Lower leg skin (tissue), 4 donors: Measurements from ENCODE around the gene EIF3L. TPM values are rescaled to one million over a fixed set of nuclear protein-coding genes. Genes with fewer than 3 reads are reported as not detected.

Source experiments
- DNase-seq, 2 donors: peaks; one replicate each; pipeline ENCODE4 v3.0.0-alpha.2; 2019; ENCODE audit warnings: low spot score in 2 of 2
- H3K4me3 ChIP-seq: fragments of 200-600 bp; sonication (generic); 2 replicates; pipeline ENCODE4 v1.5.1; 2017; ENCODE audit warnings: mild to moderate bottlenecking, low read depth; ENCODE audit not compliant: poor library complexity, severe bottlenecking
- CTCF ChIP-seq, 3 donors: fragments of 450-650 bp; IDR thresholded peaks; one replicate each; pipeline ENCODE4 v1.5.1; 2016; ENCODE audit warnings: antibody characterized with exemption in 3 of 3, mild to moderate bottlenecking in 3 of 3, moderate library complexity in 2 of 3
- POLR2A ChIP-seq, 2 donors: fragments of 450-650 bp; IDR thresholded peaks; one replicate each; pipeline ENCODE4 v1.6.1; 2016 to 2017; ENCODE audit warnings: antibody characterized with exemption in 2 of 2, mild to moderate bottlenecking in 1 of 2, moderate library complexity in 1 of 2
- WGBS, 2 donors: methylation state at CpG; one replicate each; pipeline ENCODE4 v1.1.5; 2018; 5-methylcytosine and 5-hydroxymethylcytosine counted together
- intact Hi-C: fragments of 100-400 bp; cut with DNase I; formaldehyde crosslinking; loops from one replicate; pipeline ENCODE4 v1.15.0; 2023; ENCODE audit warnings: low total_unique reads
- total RNA-seq, 4 donors: library from RNA; depleted of rRNA; stranded (reverse); fragments of >200 nt; gene quantifications; one replicate each; pipeline ENCODE4 v1.1.0, GENCODE V29; 2016

The EIF3L gene
- total RNA-seq, 4 donors from 2014 or later = 392 to 558 (median 489) TPM

GRCh38 chr22:37916311-37916710, 67.1 kb downstream of the EIF3L start:
- intact Hi-C loops = no loop called here
- H3K4me3 ChIP-seq = no peak overlapping the region
- TF ChIP-seq POLR2A (IDR thresholded peaks at IDR 0.05) (no peak), CTCF (IDR thresholded peaks at IDR 0.05) (no peak)
- 76 to 84% methylated on average over 5 of the region's 5 CpGs for WGBS, 2 donors
- no peak for DNase-seq

GRCh38 chr22:37917874-37918548, 68.8 kb downstream of the EIF3L start:
- WGBS, 2 donors = 89 to 92% methylated on average over 4 of the region's 4 CpGs
- intact Hi-C loops = no loop called here
- no peak for DNase-seq
- no peak for TF ChIP-seq CTCF (IDR thresholded peaks at IDR 0.05)
- no peak for TF ChIP-seq POLR2A (IDR thresholded peaks at IDR 0.05)
- H3K4me3 ChIP-seq = no peak overlapping the region

- H3K4me3 ChIP-seq = no peak overlapping the region
- no peak for DNase-seq
- TF ChIP-seq CTCF (IDR thresholded peaks at IDR 0.05) (no peak), POLR2A (IDR thresholded peaks at IDR 0.05) (no peak)
- intact Hi-C loops = no loop called here
- WGBS, 2 donors = 82 to 86% methylated on average over 22 to 24 of the region's 25 CpGs
Measured at GRCh38 chr22:37918580-37919270, 69.5 kb downstream of the EIF3L start.

GRCh38 chr22:37920126-37920525, 70.9 kb downstream of the EIF3L start:
- 76 to 84% methylated on average over 5 of the region's 5 CpGs for WGBS, 2 donors
- intact Hi-C loops = no loop called here
- TF ChIP-seq CTCF (IDR thresholded peaks at IDR 0.05) = no peak
- DNase-seq = no peak
- H3K4me3 ChIP-seq = no peak overlapping the region

GRCh38 chr22:37922191-37922590, 73.0 kb downstream of the EIF3L start:
- no peak overlapping the region for H3K4me3 ChIP-seq
- 63 to 85% methylated on average over 4 to 11 of the region's 11 CpGs for WGBS, 2 donors
- TF ChIP-seq CTCF (IDR thresholded peaks at IDR 0.05) (no peak), POLR2A (IDR thresholded peaks at IDR 0.05) (no peak)
- intact Hi-C loops = no loop called here
- no peak for DNase-seq
